MM.1S (cell line): Measurements from ENCODE around the gene STK36.

Source experiments
- DNase-seq: peaks from one replicate; pipeline ENCODE4 v3.0.0-alpha.2; 2015
- H2AFZ ChIP-seq: fragments of 300-600 bp; sonication (generic); 2 replicates; pipeline ENCODE4 v1.6.0; 2016; ENCODE audit warnings: antibody characterized with exemption, low read length
- H3F3A ChIP-seq: fragments of 300-600 bp; sonication (generic); 2 replicates; pipeline ENCODE4 v1.6.1; 2016; ENCODE audit warnings: mild to moderate bottlenecking, antibody characterized with exemption, low read length, moderate library complexity, mixed read lengths; ENCODE audit not compliant: insufficient read depth
- H3K27ac ChIP-seq: fragments of 300-600 bp; sonication (generic); 2 replicates; pipeline ENCODE4 v1.5.1; 2016; ENCODE audit warnings: mild to moderate bottlenecking, low read length
- H3K27me3 ChIP-seq: fragments of 300-600 bp; sonication (generic); replicated peaks from 2 replicates; pipeline ENCODE4 v1.6.0; 2016; ENCODE audit warnings: low read length; ENCODE audit not compliant: insufficient read depth
- H3K36me3 ChIP-seq: fragments of 300-600 bp; sonication (generic); replicated peaks from 2 replicates; pipeline ENCODE4 v1.6.1; 2016; ENCODE audit warnings: mild to moderate bottlenecking, low read length, mixed read lengths; ENCODE audit not compliant: insufficient read depth
- H3K4me1 ChIP-seq: fragments of 300-600 bp; sonication (generic); 2 replicates; pipeline ENCODE4 v1.6.1; 2016; ENCODE audit warnings: low read length, mixed read lengths
- H3K4me2 ChIP-seq: fragments of 300-600 bp; sonication (generic); 2 replicates; pipeline ENCODE4 v1.6.0; 2016; ENCODE audit warnings: low read depth, low read length
- H3K4me3 ChIP-seq: fragments of 300-600 bp; sonication (generic); 2 replicates; pipeline ENCODE4 v1.5.1; 2016; ENCODE audit warnings: low read length, mixed read lengths
- H3K79me2 ChIP-seq: fragments of 300-600 bp; sonication (generic); 2 replicates; pipeline ENCODE4 v1.6.1; 2016; ENCODE audit warnings: mixed run types, low read length, mixed read lengths
- H3K9ac ChIP-seq: fragments of 300-600 bp; sonication (generic); 2 replicates; pipeline ENCODE4 v1.6.1; 2016; ENCODE audit warnings: low read length, mixed read lengths
- H3K9me2 ChIP-seq: fragments of 300-600 bp; sonication (generic); replicated peaks from 2 replicates; pipeline ENCODE4 v1.6.1; 2016; ENCODE audit warnings: mild to moderate bottlenecking, low read length, mixed read lengths; ENCODE audit not compliant: insufficient read depth
- H3K9me3 ChIP-seq: fragments of 300-600 bp; sonication (generic); replicated peaks from 2 replicates; pipeline ENCODE4 v1.6.1; 2016; ENCODE audit warnings: mild to moderate bottlenecking, low read length, mixed read lengths; ENCODE audit not compliant: insufficient read depth
- H4K20me1 ChIP-seq: fragments of 300-600 bp; sonication (generic); 2 replicates; pipeline ENCODE4 v1.6.1; 2016; ENCODE audit warnings: mild to moderate bottlenecking, low read length, moderate library complexity, mixed read lengths; ENCODE audit not compliant: insufficient read depth
- EZH2 ChIP-seq: fragments of 300-600 bp; sonication (generic); optimal IDR thresholded peaks from 2 replicates; pipeline ENCODE3; 2017; ENCODE audit warnings: low read depth, mild to moderate bottlenecking, antibody characterized with exemption, low read length, mixed read lengths
- EZH2phosphoT487 ChIP-seq: fragments of 300-600 bp; sonication (generic); IDR thresholded peaks from 2 replicates; pipeline ENCODE4 v1.6.1; 2018; ENCODE audit warnings: antibody characterized with exemption, low read length
- TF ChIP-seq, protein P1 (sequence below): fragments of 300-600 bp; sonication (generic); IDR thresholded peaks from 2 replicates; pipeline ENCODE4 v1.5.1; 2016; ENCODE audit warnings: antibody characterized with exemption, low read length, mixed read lengths

STK36 gene

DNA sequence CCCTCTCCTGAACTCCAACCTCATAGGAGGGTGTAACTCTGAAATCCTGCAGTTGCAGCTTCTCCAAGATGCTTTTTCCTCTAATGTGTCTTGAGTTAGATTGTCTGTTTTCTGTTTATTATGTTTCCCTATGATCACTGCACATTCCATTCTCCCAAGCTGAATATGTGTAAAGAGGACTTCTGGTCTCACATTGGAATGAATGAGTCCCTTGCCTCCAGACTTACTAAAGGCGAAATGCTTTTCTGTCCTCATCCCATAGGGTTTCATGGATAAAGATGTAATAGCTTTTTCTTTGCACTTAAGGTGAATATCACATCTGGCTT, 74.5 kb downstream of the STK36 start:
- no peaks in the 10 kb centered on the region for H3K27me3 ChIP-seq
- no peaks in the 10 kb centered on the region for H4K20me1 ChIP-seq
- H3F3A ChIP-seq: no peaks in the 10 kb centered on the region
- no peaks in the 10 kb centered on the region for H3K4me1 ChIP-seq
- TF ChIP-seq EZH2phosphoT487 (no peak), EZH2 (no peak)
- TF ChIP-seq, protein P1, sequence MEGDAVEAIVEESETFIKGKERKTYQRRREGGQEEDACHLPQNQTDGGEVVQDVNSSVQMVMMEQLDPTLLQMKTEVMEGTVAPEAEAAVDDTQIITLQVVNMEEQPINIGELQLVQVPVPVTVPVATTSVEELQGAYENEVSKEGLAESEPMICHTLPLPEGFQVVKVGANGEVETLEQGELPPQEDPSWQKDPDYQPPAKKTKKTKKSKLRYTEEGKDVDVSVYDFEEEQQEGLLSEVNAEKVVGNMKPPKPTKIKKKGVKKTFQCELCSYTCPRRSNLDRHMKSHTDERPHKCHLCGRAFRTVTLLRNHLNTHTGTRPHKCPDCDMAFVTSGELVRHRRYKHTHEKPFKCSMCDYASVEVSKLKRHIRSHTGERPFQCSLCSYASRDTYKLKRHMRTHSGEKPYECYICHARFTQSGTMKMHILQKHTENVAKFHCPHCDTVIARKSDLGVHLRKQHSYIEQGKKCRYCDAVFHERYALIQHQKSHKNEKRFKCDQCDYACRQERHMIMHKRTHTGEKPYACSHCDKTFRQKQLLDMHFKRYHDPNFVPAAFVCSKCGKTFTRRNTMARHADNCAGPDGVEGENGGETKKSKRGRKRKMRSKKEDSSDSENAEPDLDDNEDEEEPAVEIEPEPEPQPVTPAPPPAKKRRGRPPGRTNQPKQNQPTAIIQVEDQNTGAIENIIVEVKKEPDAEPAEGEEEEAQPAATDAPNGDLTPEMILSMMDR: no peak
- H3K4me2 ChIP-seq: no peak overlapping the region
- 0 out of 2 replicates have a peak, but pooled peaks cover 10% of the 10 kb centered on the region for H3K79me2 ChIP-seq
- DNase-seq: no peak
- H3K36me3 ChIP-seq: no peaks in the 10 kb centered on the region; the same call in 1 of the 2 replicates
- no peak overlapping the region for H2AFZ ChIP-seq
- no peak overlapping the region for H3K9ac ChIP-seq
- no peaks in the 10 kb centered on the region for H3K9me3 ChIP-seq
- no peak overlapping the region for H3K4me3 ChIP-seq
- H3K27ac ChIP-seq: no peak overlapping the region
- H3K9me2 ChIP-seq: no peaks in the 10 kb centered on the region

DNA sequence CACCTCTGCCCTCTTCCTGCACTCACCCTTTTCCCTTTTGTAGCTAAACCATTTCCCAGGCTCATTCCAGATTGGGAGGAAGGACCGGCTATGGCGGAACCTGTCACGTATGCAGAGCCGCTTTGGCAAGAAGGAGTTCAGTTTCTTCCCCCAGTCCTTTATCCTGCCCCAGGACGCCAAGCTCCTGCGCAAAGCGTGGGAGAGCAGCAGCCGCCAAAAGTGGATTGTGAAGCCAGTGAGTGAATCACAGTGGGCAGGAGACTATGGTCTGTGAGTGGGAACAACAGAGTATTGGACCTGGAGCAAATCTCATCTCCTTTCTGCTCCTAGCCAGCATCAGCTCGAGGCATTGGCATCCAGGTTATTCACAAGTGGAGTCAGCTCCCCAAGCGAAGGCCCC, 75.1 kb downstream of the STK36 start:
- Histone ChIP-seq H3K36me3 (no peaks in the 10 kb centered on the region; the same call in 1 of the 2 replicates), H2AFZ (no peak overlapping the region), H4K20me1 (no peaks in the 10 kb centered on the region), H3K27me3 (no peaks in the 10 kb centered on the region), H3K4me2 (no peak overlapping the region), H3F3A (no peaks in the 10 kb centered on the region), H3K79me2 (0 out of 2 replicates have a peak, but pooled peaks cover 10% of the 10 kb centered on the region), H3K4me3 (no peak overlapping the region), H3K9me2 (no peaks in the 10 kb centered on the region), H3K9ac (no peak overlapping the region), H3K27ac (no peak overlapping the region), H3K4me1 (no peaks in the 10 kb centered on the region), H3K9me3 (no peaks in the 10 kb centered on the region)
- DNase-seq: no peak
- TF ChIP-seq EZH2phosphoT487: no peak
- TF ChIP-seq, protein P1: no peak
- no peak for TF ChIP-seq EZH2

DNA sequence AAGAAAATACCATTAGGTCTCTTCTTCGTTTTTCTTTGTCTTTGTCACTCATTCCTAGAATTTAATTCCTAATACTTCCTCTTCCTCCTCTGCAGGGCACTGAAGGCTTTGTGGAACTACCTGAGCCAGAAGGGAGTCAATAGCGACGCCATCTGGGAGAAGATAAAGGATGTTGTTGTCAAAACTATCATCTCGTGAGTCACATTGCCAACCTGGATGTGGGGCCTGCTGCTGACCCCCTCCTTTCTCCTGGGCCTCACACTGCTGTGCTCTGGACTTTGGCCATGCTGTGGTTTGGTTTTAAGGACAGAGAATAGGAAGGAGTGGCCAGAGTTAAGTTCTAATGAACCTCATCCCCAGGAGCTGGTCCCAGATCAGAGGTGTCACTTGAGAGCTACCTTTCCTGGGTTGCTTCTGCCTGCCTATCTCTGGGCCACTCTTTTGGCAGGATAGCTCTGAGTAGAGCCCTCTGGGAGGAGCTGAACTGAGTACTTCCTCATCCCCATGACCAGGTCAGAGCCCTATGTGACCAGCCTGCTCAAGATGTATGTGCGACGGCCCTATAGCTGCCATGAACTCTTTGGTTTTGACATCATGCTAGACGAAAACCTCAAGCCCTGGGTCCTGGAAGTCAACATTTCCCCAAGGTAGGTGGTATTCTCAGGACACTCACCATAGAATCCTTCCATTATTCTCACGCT, 77.0 kb downstream of the STK36 start:
- Histone ChIP-seq H3K9ac (no peak overlapping the region), H4K20me1 (no peaks in the 10 kb centered on the region), H3K27me3 (no peaks in the 10 kb centered on the region), H3K9me2 (no peaks in the 10 kb centered on the region), H3F3A (no peaks in the 10 kb centered on the region), H3K79me2 (no peaks in the 10 kb centered on the region), H3K4me3 (no peak overlapping the region), H3K27ac (no peak overlapping the region), H2AFZ (no peak overlapping the region), H3K4me2 (no peak overlapping the region), H3K36me3 (peaks cover 4% of the 10 kb centered on the region; the same call in 1 of the 2 replicates), H3K4me1 (no peaks in the 10 kb centered on the region), H3K9me3 (no peaks in the 10 kb centered on the region)
- TF ChIP-seq EZH2: no peak
- TF ChIP-seq, protein P1: no peak
- TF ChIP-seq EZH2phosphoT487: no peak
- no peak for DNase-seq
